Peyer's patch (tissue), 4 donors: ENCODE results near the gene PHLDA3.

Experiments
- POLR2A ChIP-seq, 2 donors: fragments of 450-650 bp; IDR thresholded peaks; one replicate each; pipeline ENCODE4 v1.5.1; 2017; ENCODE audit warnings: antibody characterized with exemption in 2 of 2, mild to moderate bottlenecking in 2 of 2, moderate library complexity in 2 of 2
- TF ChIP-seq, protein P1 (sequence below), 6 experiments: fragments of 450-650 bp in 4 of 6; fragments of 200-600 bp in 2 of 6; sonication (generic) in 1 of 6; IDR thresholded peaks; one replicate each; pipeline ENCODE4 v1.5.1; 2017 to 2019; ENCODE audit warnings: antibody characterized with exemption in 6 of 6, mild to moderate bottlenecking in 3 of 6, moderate library complexity in 1 of 6

DNA sequence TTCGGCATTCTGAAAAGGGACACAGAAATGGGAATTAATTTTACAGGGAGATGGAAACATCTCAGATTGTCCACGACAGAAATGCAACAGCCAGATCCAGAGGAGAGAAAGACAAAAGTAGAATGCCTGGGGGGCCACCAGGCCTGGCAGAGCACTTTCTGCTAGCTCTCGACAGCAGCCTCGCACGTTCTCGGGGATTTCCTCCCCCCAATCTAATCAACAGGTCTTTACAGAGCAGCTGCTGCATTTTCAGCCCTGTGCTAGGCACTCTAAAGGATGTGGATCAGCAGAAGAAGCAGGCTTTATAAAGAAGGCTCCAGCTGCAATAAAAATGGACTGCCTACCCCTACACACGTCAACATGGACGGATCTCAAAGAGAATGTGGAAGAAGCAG lies 27.3 kb upstream of the PHLDA3 start:
- TF ChIP-seq, protein P1, sequence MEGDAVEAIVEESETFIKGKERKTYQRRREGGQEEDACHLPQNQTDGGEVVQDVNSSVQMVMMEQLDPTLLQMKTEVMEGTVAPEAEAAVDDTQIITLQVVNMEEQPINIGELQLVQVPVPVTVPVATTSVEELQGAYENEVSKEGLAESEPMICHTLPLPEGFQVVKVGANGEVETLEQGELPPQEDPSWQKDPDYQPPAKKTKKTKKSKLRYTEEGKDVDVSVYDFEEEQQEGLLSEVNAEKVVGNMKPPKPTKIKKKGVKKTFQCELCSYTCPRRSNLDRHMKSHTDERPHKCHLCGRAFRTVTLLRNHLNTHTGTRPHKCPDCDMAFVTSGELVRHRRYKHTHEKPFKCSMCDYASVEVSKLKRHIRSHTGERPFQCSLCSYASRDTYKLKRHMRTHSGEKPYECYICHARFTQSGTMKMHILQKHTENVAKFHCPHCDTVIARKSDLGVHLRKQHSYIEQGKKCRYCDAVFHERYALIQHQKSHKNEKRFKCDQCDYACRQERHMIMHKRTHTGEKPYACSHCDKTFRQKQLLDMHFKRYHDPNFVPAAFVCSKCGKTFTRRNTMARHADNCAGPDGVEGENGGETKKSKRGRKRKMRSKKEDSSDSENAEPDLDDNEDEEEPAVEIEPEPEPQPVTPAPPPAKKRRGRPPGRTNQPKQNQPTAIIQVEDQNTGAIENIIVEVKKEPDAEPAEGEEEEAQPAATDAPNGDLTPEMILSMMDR (IDR thresholded peaks at IDR 0.05): no peak
- no peak for TF ChIP-seq POLR2A (IDR thresholded peaks at IDR 0.05)
